Measurements from ENCODE around the gene SLC66A3. TPM values are rescaled to one million over a fixed set of nuclear protein-coding genes. Genes with fewer than 3 reads are reported as not detected.

Gene SLC66A3
- total RNA-seq, 1 donor from 2014 or later: 8.1 TPM

DNA sequence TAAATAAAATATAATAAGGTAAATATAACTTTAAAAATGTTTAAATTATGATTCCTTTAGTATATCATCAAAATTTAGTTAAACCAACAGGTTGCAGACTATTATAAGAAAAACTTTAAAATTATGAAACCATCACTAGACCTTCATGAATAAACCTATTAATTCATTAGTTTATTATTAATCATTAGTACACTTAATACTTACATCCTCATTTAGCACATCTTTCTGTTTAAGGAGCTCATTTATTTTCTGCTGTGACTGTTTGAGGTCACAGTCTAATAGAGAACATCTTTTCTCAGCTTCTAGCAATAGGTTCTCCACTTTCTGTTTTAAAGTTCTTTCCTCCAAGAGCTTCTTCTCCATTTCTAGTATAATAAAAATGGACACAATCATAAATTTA, 52.8 kb downstream of the SLC66A3 start:
- no peak for DNase-seq (ENCODE audit: low spot score)
- ATAC-seq: no peak

DNA sequence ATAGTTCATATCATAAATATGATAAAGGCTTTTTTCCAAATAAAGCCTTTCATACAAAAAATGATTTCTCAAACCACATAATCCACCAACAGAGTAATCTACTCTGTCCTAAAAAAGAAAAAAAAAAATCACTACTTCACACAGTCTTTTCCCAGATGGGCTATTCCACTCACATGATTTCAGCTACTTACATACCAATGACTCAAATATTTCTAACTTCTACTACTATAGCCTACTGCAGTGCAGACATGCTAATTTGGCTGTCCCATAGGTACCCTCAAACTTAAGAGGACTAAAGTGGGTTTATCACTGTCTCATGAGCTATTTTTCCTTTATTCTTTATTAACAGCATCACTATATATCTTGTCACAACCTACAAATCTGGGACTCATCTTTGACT, 57.4 kb downstream of the SLC66A3 start:
- DNase-seq (ENCODE audit: low spot score) (no peak), ATAC-seq (no peak)

DNA sequence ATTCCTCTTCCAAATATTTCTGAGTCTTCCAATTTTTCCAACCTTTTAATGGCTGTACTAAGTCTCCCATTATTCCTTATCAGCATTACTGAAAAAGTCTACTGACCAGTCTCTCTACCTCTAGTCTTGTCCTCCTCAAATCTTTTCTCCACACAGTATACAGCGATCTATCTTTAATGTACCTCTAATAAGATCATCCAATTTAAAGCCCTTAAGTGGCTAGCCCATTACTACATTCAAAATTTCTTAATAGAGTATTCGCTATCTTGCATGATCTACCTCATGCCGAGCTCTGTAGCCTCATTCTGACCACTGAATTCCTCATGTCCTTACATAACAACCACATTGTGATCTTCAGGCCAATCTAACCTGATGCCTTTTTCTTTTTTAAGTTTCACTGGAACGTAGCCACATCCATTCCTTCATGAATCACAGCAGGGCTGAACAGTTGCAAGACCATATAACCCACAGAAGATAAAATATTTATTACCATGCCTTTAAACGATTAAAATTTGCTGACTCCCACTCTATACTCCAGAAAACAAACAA, 57.9 kb downstream of the SLC66A3 start:
- no peak for ATAC-seq
- DNase-seq (ENCODE audit: low spot score): no peak

DNA sequence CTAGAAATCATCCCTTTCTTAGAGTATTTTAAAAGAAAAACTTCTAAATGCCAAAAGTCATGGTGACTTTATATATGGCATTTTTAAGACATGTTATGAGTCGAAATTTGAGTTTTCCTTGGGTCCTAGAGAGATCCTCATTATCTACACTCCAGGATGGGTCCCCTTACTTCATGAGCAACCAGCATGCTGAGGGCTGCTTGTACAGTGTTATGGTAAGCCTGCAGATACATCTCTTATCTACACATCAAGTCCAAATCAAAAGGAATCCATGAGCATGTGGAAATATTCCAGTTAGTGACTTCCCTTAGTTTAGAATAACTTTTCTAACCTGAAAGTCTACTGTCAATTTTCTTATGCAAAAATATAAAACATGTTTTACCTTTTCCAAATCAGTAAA, 58.7 kb downstream of the SLC66A3 start:
- ATAC-seq (no peak), DNase-seq (ENCODE audit: low spot score) (no peak)

DNA sequence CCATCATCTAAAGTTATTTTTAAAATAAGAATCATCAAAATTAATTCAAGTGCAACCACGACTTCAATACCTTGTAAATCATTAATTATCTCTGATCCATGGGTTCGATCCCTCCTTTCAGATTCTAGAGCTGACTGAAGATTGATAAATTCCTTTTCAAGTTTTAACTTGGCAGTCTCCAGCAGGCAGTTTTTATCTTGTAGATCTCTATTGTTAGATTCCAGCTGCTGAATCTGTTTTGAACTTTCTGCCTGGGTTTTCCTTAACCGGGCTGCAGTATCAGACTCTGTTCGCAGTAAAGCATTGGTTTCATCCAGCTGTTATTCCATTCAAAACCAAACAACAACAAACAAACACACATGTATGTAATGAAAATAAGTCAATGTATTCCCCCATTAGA, 59.5 kb downstream of the SLC66A3 start:
- DNase-seq (ENCODE audit: low spot score) (no peak), ATAC-seq (no peak)

DNA sequence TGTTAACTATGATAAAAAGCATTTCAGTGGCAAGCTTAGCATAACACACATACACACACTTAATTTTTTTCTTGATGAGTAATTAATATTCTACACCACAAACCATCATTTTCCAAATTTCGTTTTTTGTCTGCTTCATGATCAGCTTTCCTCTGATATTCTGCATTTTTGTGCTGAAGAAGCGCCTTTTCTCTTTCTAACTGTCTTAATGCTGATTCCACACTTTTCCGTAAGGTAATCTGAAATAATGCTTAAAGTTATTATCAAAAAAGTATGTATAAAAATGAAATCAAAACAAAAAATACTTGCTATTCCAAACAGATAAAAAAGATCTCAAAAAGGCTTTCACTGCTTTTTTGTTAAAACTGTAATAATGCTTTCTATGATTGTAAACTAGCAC, 60.1 kb downstream of the SLC66A3 start:
- no peak for DNase-seq (ENCODE audit: low spot score)
- no peak for ATAC-seq

DNA sequence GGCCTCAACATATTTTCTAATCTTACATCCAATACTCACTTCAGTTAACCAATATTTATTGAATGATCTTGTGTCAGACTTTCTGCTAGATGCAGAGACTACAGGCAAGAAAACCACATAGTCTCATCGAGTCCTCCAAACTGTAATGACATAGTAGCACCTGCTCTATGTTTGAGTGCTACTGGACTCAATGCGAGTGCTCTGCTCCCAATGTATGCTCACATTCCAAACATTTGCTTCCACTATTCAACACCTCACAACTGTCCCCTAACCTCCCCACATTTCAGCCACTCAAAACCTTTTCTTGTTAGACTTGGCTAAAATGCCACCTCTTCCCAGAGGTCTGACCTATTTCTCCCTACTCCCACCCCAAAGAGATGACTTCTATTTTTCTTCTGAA, 65.2 kb downstream of the SLC66A3 start:
- DNase-seq (ENCODE audit: low spot score): no peak
- ATAC-seq: no peak

DNA sequence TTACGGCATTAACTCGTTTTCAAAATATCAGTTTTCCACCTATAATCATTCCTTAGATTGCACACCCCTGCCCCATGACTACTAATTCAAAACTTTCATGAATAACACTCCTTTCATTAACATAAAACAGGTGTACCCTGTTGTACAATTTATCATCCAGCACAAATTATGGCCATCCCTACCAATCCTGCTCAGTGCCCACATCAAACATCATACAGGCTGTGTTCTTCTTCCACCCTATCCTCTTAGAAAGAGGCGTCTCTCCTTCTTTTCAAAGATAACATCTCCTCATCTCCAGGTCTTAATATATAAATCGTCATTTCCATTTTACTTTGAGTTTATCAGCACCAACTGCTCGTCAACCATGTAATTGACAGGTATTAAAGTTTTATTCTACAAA, 67.6 kb downstream of the SLC66A3 start:
- ATAC-seq: no peak
- DNase-seq (ENCODE audit: low spot score): no peak

DNA sequence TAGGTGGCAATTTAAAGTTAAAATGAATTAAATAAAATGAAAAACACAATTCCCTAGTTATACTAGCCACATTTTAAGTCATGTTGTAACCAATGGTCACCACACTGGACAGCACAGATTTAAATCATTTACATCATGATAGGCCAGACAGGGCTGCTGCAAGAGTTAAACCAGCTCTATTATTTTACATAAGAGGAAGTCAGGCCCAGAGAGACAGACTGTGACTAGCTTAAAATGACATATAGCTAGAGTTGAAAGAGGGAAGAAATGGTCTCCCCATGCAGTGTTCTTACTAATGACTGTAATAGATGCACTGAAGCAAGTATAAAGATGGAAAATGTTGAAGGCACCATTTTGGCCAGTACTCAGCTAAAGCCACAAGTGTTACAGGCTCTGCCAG, 69.6 kb downstream of the SLC66A3 start:
- DNase-seq (ENCODE audit: low spot score) (no peak), ATAC-seq (no peak)

DNA sequence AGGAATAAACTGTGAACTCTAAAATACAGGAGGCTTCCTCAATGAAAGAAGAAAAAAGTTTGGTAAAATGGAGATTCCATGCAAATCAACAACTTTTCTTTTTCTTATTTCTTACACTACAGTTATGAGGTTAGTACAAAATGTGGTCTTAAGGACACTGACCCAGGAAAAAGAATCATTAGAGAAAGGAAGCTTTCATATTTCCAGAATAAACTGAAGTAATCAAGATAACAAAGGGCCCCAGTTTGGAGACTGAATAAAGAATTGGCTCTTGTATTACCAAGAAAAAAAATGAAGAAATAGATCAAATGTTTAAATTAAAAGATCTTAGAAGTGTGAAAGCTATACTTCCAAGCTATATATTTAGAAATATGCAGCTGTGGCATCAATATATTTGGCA, 72.3 kb downstream of the SLC66A3 start:
- ATAC-seq: no peak
- DNase-seq (ENCODE audit: low spot score): no peak

Other genes starting within 250 kb of the SLC66A3 start
- not detected for gene KCNF1, start 243.5 kb upstream of the SLC66A3 start, total RNA-seq
- gene ROCK2, start 189.2 kb downstream of the SLC66A3 start, total RNA-seq: 12.0 TPM